HepG2 (cell line): ENCODE results near the gene MEA1. TPM values are rescaled to one million over a fixed set of nuclear protein-coding genes. Genes with fewer than 3 reads are reported as not detected.

Source experiments
- AFF4 ChIP-seq: sonication (generic); formaldehyde crosslinking; IDR thresholded peaks from 2 replicates; pipeline ENCODE4 v1.4.0; 2020; ENCODE audit warnings: missing genetic modification reagents
- CERS6 ChIP-seq: sonication (generic); formaldehyde crosslinking; IDR thresholded peaks from 2 replicates; pipeline ENCODE4 v1.5.0; 2020; ENCODE audit warnings: missing genetic modification reagents
- KAT7 ChIP-seq: IDR thresholded peaks from 2 replicates; pipeline ENCODE4 v1.6.1; 2018; ENCODE audit warnings: borderline replicate concordance, missing compliant biosample characterization
- NFRKB ChIP-seq: fragments of 450-650 bp; IDR thresholded peaks from 2 replicates; pipeline ENCODE4 v1.6.1; 2017
- RFXANK ChIP-seq: IDR thresholded peaks from 2 replicates; pipeline ENCODE4 v1.6.1; 2016
- RXRA ChIP-seq: sonication (generic); formaldehyde crosslinking; IDR thresholded peaks from 2 replicates; pipeline ENCODE4 v1.5.1; 2020; ENCODE audit warnings: missing genetic modification reagents
- SMAD1 ChIP-seq: sonication (generic); formaldehyde crosslinking; IDR thresholded peaks from 2 replicates; pipeline ENCODE4 v1.4.0; 2020; ENCODE audit warnings: missing genetic modification reagents, low read depth, mild to moderate bottlenecking, borderline replicate concordance
- SNAPC4 ChIP-seq: sonication (generic); formaldehyde crosslinking; IDR thresholded peaks from 2 replicates; pipeline ENCODE4 v1.4.0; 2020; ENCODE audit warnings: mild to moderate bottlenecking, missing genetic modification reagents
- SSRP1 ChIP-seq: IDR thresholded peaks from 2 replicates; pipeline ENCODE4 v1.6.1; 2016; ENCODE audit warnings: control low read depth
- ZC3H13 ChIP-seq: sonication (generic); formaldehyde crosslinking; IDR thresholded peaks from 2 replicates; pipeline ENCODE4 v1.8.1; 2023; ENCODE audit warnings: mild to moderate bottlenecking, missing genetic modification reagents, moderate library complexity
- ZNF276 ChIP-seq: sonication (generic); formaldehyde crosslinking; IDR thresholded peaks from 2 replicates; pipeline ENCODE4 v1.4.0; 2020; ENCODE audit warnings: mild to moderate bottlenecking, low read depth, missing genetic modification reagents
- ZNF317 ChIP-seq: sonication (generic); formaldehyde crosslinking; IDR thresholded peaks from 2 replicates; pipeline ENCODE4 v1.5.0; 2020; ENCODE audit warnings: mild to moderate bottlenecking, missing genetic modification reagents
- ZNF512B ChIP-seq: sonication (generic); formaldehyde crosslinking; IDR thresholded peaks from 2 replicates; pipeline ENCODE4 v1.5.1; 2020; ENCODE audit warnings: missing genetic modification reagents, mild to moderate bottlenecking, borderline replicate concordance
- ZNF547 ChIP-seq: sonication (generic); formaldehyde crosslinking; IDR thresholded peaks from 2 replicates; pipeline ENCODE4 v1.5.1; 2020; ENCODE audit warnings: mild to moderate bottlenecking, missing genetic modification reagents
- ZSCAN25 ChIP-seq: sonication (generic); formaldehyde crosslinking; IDR thresholded peaks from 2 replicates; pipeline ENCODE4 v1.8.0; 2022; ENCODE audit warnings: mild to moderate bottlenecking, missing genetic modification reagents
- polyA plus RNA-seq, 8 experiments: library from polyadenylated mRNA; depleted of rRNA in 3 of 8; stranded (reverse) in 7 of 8; unstranded in 1 of 8; fragments of >200 nt; fragmentation: Illumina TruSeq in 4 of 8; extraction: Trizol in 4 of 8; gene quantifications; 2 replicates each; pipeline versions ENCODE4 v1.2.1 to v1.2.3, GENCODE V29; 2011 to 2016; ENCODE audit warnings: low read depth in 4 of 8, missing spikeins in 1 of 8, mixed read lengths in 1 of 8; ENCODE audit not compliant: insufficient read depth in 1 of 8
- total RNA-seq, 5 experiments: library from RNA; depleted of rRNA; stranded (reverse); fragments of >200 nt; fragmentation: Illumina TruSeq; extraction: Trizol; gene quantifications; 2 replicates each; pipeline ENCODE4 v1.2.3, GENCODE V29; 2016; ENCODE audit warnings: low read depth in 1 of 5

The MEA1 gene
- total and polyA plus RNA-seq, 2 of the 13 experiments (the other 11 are each of a cell fraction or from before 2014, with no cell fraction given) = 75.6 to 86.2 TPM

- no peak for TF ChIP-seq SNAPC4 (CRISPR knock-in tag)
- TF ChIP-seq RXRA (CRISPR knock-in tag) = 0 out of 2 replicates have a peak, but pooled peaks have one; percentile 15
- TF ChIP-seq KAT7 (CRISPR knock-in tag) = no peak; the same call in 1 of the 2 replicates
- TF ChIP-seq CERS6 (CRISPR knock-in tag) = no peak
- peak; percentile 65 for TF ChIP-seq SSRP1 (CRISPR knock-in tag)
- 0 out of 2 replicates have a peak, but pooled peaks have one; percentile 12 for TF ChIP-seq ZC3H13 (CRISPR knock-in tag)
- TF ChIP-seq ZNF547 (CRISPR knock-in tag) = 0 out of 2 replicates have a peak, but pooled peaks have one; percentile 15
- TF ChIP-seq ZNF276 (CRISPR knock-in tag) = no peak
- TF ChIP-seq ZNF512B (CRISPR knock-in tag) = no peak
- TF ChIP-seq ZNF317 (CRISPR knock-in tag) = no peak
- TF ChIP-seq NFRKB = no peak
- no peak for TF ChIP-seq AFF4 (CRISPR knock-in tag)
- no peak for TF ChIP-seq ZSCAN25
- TF ChIP-seq RFXANK (CRISPR knock-in tag) = 0 out of 2 replicates have a peak, but pooled peaks have one; percentile 65
- TF ChIP-seq SMAD1 = peak; percentile 36; the same call in 1 of the 2 replicates
Observed at GRCh38 chr6:43013843-43014433, at the start of gene MEA1, which contains the start of gene KLHDC3 (continued).
